ENCODE measurements around the gene PRKRA. TPM values are rescaled to one million over a fixed set of nuclear protein-coding genes. Genes with fewer than 3 reads are reported as not detected.

The PRKRA gene
- 10 to 100 TPM; 37.3 to 52.1 (median 45.5) TPM for total RNA-seq

GRCh38 chr2:178450774-178451525 lies at the start of gene PRKRA, which contains the start of gene PJVK:
Gene PRKRA, minus strand, starts transcription at chr2:178451175. Its CDS starts 145 bp downstream, at chr2:178451030.
Gene PJVK, plus strand, starts transcription at chr2:178451378. Its CDS starts 2,032 bp downstream, at chr2:178453410.
- H3K4me1 ChIP-seq: peaks cover 0 to 32% (median 16%) of the 10 kb centered on the region in 4 donors
- H3K9me3 ChIP-seq: no peaks in the 10 kb centered on the region
- TF ChIP-seq CTCF (IDR thresholded peaks at IDR 0.05): peak in 3 of 5 experiments; percentile 27 to 37 (median 28)
- TF ChIP-seq POLR2A (IDR thresholded peaks at IDR 0.05): peak; percentile 65 to 98
- TF ChIP-seq EP300 (IDR thresholded peaks at IDR 0.05): peak; percentile 66 to 98
- WGBS, 2 donors: 0 to 1% methylated on average over 12 to 33 of the region's 76 CpGs
- peaks cover 0 to 23% (median 5%) of the 10 kb centered on the region in 3 donors for H3K36me3 ChIP-seq
- peak within 1 kb of the TSS; percentile 96 to 99 (median 98) for H3K27ac ChIP-seq
- H3K27me3 ChIP-seq: no peaks in the 10 kb centered on the region
- peak within 1 kb of the TSS; percentile 78 to 99 (median 92) for H3K4me3 ChIP-seq
- peak; percentile 94 to 96 for DNase-seq (ENCODE audit: low spot score in 2 of 2)

GRCh38 chr2:178499640-178500039 lies 48.7 kb upstream of the PRKRA start:
- whole genome bisulfite sequencing, 2 donors: 96 to 97% methylated on average over 3 of the region's 3 CpGs
- Histone ChIP-seq H3K27me3 (no peaks in the 10 kb centered on the region), H3K9me3 (no peaks in the 10 kb centered on the region), H3K36me3 (peaks cover 0 to 90% (median 1%) of the 10 kb centered on the region in 3 donors), H3K4me1 (no peaks in the 10 kb centered on the region), H3K4me3 (no peak overlapping the region), H3K27ac (no peak overlapping the region)
- TF ChIP-seq POLR2A (IDR thresholded peaks at IDR 0.05) (no peak), CTCF (IDR thresholded peaks at IDR 0.05) (no peak), EP300 (IDR thresholded peaks at IDR 0.05) (no peak)
- DNase-seq (ENCODE audit: low spot score in 2 of 2): no peak

- H3K4me3 ChIP-seq: no peak overlapping the region
- no peaks in the 10 kb centered on the region for H3K27me3 ChIP-seq
- H3K27ac ChIP-seq: no peak overlapping the region
- no peaks in the 10 kb centered on the region for H3K9me3 ChIP-seq
- peaks cover 0 to 88% (median 0%) of the 10 kb centered on the region in 3 donors for H3K36me3 ChIP-seq
- no peak for TF ChIP-seq POLR2A (IDR thresholded peaks at IDR 0.05)
- TF ChIP-seq CTCF (IDR thresholded peaks at IDR 0.05): no peak
- no peak for TF ChIP-seq EP300 (IDR thresholded peaks at IDR 0.05)
- no peak for DNase-seq (ENCODE audit: low spot score in 2 of 2)
- no peaks in the 10 kb centered on the region for H3K4me1 ChIP-seq
Measured at GRCh38 chr2:178498137-178498536, 47.2 kb upstream of the PRKRA start.

- H3K27me3 ChIP-seq: no peaks in the 10 kb centered on the region
- no peak overlapping the region for H3K27ac ChIP-seq
- H3K4me3 ChIP-seq: no peak overlapping the region
- TF ChIP-seq POLR2A (IDR thresholded peaks at IDR 0.05): no peak
- no peak for TF ChIP-seq EP300 (IDR thresholded peaks at IDR 0.05)
- no peak for TF ChIP-seq CTCF (IDR thresholded peaks at IDR 0.05)
- H3K36me3 ChIP-seq: peaks cover 0 to 84% (median 7%) of the 10 kb centered on the region in 3 donors
- H3K9me3 ChIP-seq: no peaks in the 10 kb centered on the region
- DNase-seq (ENCODE audit: low spot score in 2 of 2): no peak
- no peaks in the 10 kb centered on the region for H3K4me1 ChIP-seq
- WGBS, 2 donors: 79 to 85% methylated on average over 4 of the region's 4 CpGs
Measured at GRCh38 chr2:178496049-178496448, 45.1 kb upstream of the PRKRA start.

- Histone ChIP-seq H3K36me3 (peaks cover 0 to 71% (median 10%) of the 10 kb centered on the region in 3 donors), H3K9me3 (no peaks in the 10 kb centered on the region), H3K27ac (no peak overlapping the region), H3K27me3 (no peaks in the 10 kb centered on the region), H3K4me1 (no peaks in the 10 kb centered on the region), H3K4me3 (no peak overlapping the region)
- no peak for TF ChIP-seq EP300 (IDR thresholded peaks at IDR 0.05)
- TF ChIP-seq POLR2A (IDR thresholded peaks at IDR 0.05): no peak
- no peak for TF ChIP-seq CTCF (IDR thresholded peaks at IDR 0.05)
- WGBS, 2 donors: 84 to 94% methylated on average over 6 of the region's 6 CpGs
- no peak for DNase-seq (ENCODE audit: low spot score in 2 of 2)
Measured at GRCh38 chr2:178491612-178492011, 40.6 kb upstream of the PRKRA start.

Measured in tibial nerve (tissue), 4 donors.